Lower lobe of right lung (tissue), 2 donors: ENCODE measurements around the gene FNTB. TPM values are rescaled to one million over a fixed set of nuclear protein-coding genes. Genes with fewer than 3 reads are reported as not detected.

ENCODE experiments used
- ATAC-seq, 2 donors: fragments of 200-7000 bp; cut with Tn5 transposase; one replicate each; pipeline ENCODE4 v1.9.1; 2020 to 2022; ENCODE audit warnings: mild to moderate bottlenecking in 2 of 2, moderate library complexity in 2 of 2
- DNase-seq: peaks from one replicate; pipeline ENCODE4 v3.0.0-alpha.2; 2020
- H3K27ac ChIP-seq: fragments of 200-600 bp; one replicate; pipeline ENCODE4 v1.8.0; 2022
- H3K27me3 ChIP-seq: fragments of 200-600 bp; one replicate; pipeline ENCODE4 v1.8.0; 2022; ENCODE audit warnings: low read depth
- H3K36me3 ChIP-seq: fragments of 200-600 bp; one replicate; pipeline ENCODE4 v1.8.0; 2022; ENCODE audit warnings: mild to moderate bottlenecking
- H3K4me1 ChIP-seq: fragments of 200-600 bp; one replicate; pipeline ENCODE4 v1.8.0; 2022
- H3K4me3 ChIP-seq: fragments of 200-600 bp; one replicate; pipeline ENCODE4 v1.8.0; 2022; ENCODE audit warnings: mild to moderate bottlenecking
- H3K9me3 ChIP-seq: fragments of 200-600 bp; one replicate; pipeline ENCODE4 v1.8.0; 2022
- intact Hi-C: fragments of 100-400 bp; cut with DNase I; formaldehyde crosslinking; loops from one replicate; pipeline ENCODE4 v1.11.0; 2022
- total RNA-seq: library from RNA; stranded (reverse); fragmentation: NEBNext Ultra II Directional; extraction: Animal tissue kit (Norgen Biotek cat#: 25700); gene quantifications from one replicate; pipeline ENCODE4 v1.2.1, GENCODE V29; 2021
- TF ChIP-seq, protein P1 (sequence below): fragments of 200-600 bp; IDR thresholded peaks from one replicate; pipeline ENCODE4 v1.8.0; 2022; ENCODE audit warnings: antibody characterized with exemption, mild to moderate bottlenecking
- donor health status: DM: no; HTN: yes; CAD: no; lungs with severe emphysema.

The FNTB gene
- total RNA-seq, 1 donor from 2014 or later = 14.0 TPM

DNA sequence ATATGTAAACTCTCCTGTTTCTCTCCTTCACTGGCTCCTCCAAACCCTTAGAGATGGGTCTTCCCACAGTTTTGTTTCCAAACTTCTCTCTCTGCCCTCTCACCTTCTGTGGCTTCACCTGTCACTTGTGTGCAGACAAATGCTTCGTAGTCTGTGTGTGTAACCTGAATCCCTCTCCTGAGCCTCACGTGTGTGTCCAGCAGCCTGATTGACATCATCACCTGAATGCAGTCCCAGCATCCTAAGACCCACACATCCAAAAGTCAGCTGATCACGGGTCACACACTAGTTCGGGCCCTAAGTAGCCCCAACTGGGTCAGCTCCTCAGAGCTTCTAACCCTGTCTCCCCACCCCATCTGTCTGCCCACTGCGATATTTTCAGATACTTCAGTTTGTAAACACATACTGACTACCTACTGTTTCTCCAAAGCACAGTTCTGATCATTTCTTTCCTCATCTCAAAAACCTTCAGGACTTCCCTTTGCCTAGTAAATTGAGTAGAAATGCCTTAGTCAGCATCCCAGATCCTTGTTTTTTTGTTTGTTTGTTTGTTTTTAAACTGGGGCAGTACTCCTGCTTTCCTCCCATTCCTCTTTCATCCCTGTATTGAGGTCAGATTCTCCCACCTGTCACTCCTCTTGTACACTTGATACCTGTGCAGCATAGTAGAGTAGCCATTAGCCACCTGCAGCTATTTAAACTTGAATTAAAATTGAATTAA lies 23.7 kb downstream of the FNTB start:
- H3K4me3 ChIP-seq = no peak overlapping the region
- DNase-seq = no peak
- TF ChIP-seq, protein P1, sequence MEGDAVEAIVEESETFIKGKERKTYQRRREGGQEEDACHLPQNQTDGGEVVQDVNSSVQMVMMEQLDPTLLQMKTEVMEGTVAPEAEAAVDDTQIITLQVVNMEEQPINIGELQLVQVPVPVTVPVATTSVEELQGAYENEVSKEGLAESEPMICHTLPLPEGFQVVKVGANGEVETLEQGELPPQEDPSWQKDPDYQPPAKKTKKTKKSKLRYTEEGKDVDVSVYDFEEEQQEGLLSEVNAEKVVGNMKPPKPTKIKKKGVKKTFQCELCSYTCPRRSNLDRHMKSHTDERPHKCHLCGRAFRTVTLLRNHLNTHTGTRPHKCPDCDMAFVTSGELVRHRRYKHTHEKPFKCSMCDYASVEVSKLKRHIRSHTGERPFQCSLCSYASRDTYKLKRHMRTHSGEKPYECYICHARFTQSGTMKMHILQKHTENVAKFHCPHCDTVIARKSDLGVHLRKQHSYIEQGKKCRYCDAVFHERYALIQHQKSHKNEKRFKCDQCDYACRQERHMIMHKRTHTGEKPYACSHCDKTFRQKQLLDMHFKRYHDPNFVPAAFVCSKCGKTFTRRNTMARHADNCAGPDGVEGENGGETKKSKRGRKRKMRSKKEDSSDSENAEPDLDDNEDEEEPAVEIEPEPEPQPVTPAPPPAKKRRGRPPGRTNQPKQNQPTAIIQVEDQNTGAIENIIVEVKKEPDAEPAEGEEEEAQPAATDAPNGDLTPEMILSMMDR = no peak
- intact Hi-C loops = no loop called here
- no peaks in the 10 kb centered on the region for H3K9me3 ChIP-seq
- peaks cover 49% of the 10 kb centered on the region for H3K36me3 ChIP-seq
- H3K4me1 ChIP-seq = no peaks in the 10 kb centered on the region
- no peak overlapping the region for H3K27ac ChIP-seq
- ATAC-seq = no peak
- H3K27me3 ChIP-seq = no peaks in the 10 kb centered on the region

DNA sequence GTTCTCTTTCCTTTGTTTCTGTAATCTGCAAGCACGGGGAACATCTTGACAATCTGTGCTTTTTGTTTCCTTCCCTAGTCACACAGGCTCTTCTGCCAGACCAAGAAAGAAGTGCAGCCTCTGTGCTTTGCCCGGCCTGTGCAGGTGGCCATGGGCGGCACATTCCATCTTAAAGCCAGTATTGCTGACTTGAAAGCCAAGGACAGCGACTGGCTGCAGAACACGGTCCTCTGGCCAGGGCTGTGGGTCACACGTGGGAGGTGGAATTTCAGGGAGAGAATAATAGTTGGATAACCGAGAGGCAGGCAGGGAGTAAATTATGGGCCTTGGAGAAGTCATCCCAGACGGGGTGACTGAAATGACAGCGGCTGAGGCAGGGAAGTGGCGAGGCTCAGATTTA lies 24.8 kb downstream of the FNTB start:
- TF ChIP-seq, protein P1 = no peak
- no peaks in the 10 kb centered on the region for H3K4me1 ChIP-seq
- intact Hi-C loops = no loop called here
- no peak overlapping the region for H3K27ac ChIP-seq
- H3K27me3 ChIP-seq = no peaks in the 10 kb centered on the region
- DNase-seq = no peak
- H3K4me3 ChIP-seq = no peak overlapping the region
- no peak for ATAC-seq
- H3K9me3 ChIP-seq = no peaks in the 10 kb centered on the region
- peaks cover 53% of the 10 kb centered on the region for H3K36me3 ChIP-seq

DNA sequence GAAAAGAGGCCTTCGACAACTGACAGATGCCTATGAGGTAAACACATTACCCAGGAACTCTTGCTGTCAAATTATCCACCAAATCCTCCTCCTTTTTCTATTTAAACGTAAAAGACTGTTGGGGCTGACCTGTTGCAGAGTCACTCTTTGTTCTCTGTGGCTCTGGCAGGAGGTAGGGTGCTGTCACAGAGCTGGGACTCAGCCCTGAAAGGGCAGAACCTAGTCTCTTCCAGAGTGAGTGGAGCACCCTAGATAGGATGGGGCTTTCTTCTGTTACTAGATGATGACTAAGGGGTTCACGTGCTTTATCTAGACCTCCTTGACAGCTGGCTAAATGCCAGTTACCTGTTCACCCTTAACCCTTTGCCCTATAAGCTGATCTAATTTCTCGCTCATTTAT lies 25.7 kb downstream of the FNTB start:
- peaks cover 55% of the 10 kb centered on the region for H3K36me3 ChIP-seq

DNA sequence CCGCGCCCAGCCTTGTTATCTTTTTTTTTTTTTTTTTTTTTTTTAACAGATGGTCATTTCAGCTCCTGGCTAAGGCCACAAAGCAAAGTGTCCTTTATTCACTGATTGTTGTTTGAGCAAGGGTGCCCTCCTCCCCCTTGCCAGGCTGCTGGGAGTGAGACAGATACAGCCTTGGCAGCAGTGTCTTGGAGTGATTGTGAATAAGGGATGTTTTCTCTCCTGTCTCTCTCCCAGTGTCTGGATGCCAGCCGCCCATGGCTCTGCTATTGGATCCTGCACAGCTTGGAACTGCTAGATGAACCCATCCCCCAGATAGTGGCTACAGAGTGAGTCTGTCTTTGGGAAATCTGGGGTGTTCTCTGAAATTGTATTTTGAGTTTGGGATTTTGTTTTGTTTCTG lies 28.7 kb downstream of the FNTB start:
- TF ChIP-seq, protein P1 = no peak
- H3K36me3 ChIP-seq = peaks cover 43% of the 10 kb centered on the region
- no peaks in the 10 kb centered on the region for H3K27me3 ChIP-seq
- no peak overlapping the region for H3K4me3 ChIP-seq
- ATAC-seq = no peak
- peaks cover 9% of the 10 kb centered on the region for H3K4me1 ChIP-seq
- intact Hi-C loops = no loop called here
- no peak for DNase-seq
- no peaks in the 10 kb centered on the region for H3K9me3 ChIP-seq
- no peak overlapping the region for H3K27ac ChIP-seq

More for the DNA sequence above, 25.7 kb downstream of the FNTB start:
- H3K4me1 ChIP-seq = no peaks in the 10 kb centered on the region
- H3K27me3 ChIP-seq = no peaks in the 10 kb centered on the region
- no peak overlapping the region for H3K27ac ChIP-seq
- intact Hi-C loops = no loop called here
- TF ChIP-seq, protein P1 = no peak
- ATAC-seq (no peak), DNase-seq (no peak)
- H3K9me3 ChIP-seq = no peaks in the 10 kb centered on the region
- no peak overlapping the region for H3K4me3 ChIP-seq

DNA sequence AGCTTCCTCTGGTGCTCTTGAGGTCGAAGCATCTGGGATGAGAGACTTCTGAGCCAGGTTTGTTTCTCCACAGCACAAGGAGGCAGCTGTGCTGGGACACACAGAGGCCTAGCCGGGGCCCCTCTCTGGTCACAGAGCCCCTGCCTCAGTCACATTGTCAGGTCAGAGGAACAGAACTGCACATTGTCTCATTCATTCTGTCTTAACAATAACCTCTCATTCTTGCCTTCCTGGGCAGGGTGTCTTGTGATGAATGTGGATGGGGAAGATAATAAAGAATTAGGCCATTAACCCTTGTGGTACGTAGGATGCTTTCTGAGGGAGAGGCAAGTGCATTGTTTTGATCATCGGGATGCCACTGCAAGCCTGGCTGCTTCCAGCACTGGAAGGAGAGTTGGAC lies 29.8 kb downstream of the FNTB start:
- Histone ChIP-seq H3K4me3 (no peak overlapping the region), H3K27me3 (no peaks in the 10 kb centered on the region), H3K27ac (no peak overlapping the region), H3K36me3 (peaks cover 43% of the 10 kb centered on the region), H3K4me1 (peaks cover 9% of the 10 kb centered on the region), H3K9me3 (no peaks in the 10 kb centered on the region)
- TF ChIP-seq, protein P1 = no peak
- ATAC-seq (no peak), DNase-seq (no peak)
- intact Hi-C loops = no loop called here
